Activated T-cell treated with anti-CD3 and anti-CD28 coated beads for 24 hours (primary cell): ENCODE measurements around the gene FBXL17.

Experiments used
- DNase-seq: peaks from one replicate; pipeline ENCODE4 v3.0.0-alpha.2; 2020; ENCODE audit warnings: low read depth

Gene FBXL17

DNA sequence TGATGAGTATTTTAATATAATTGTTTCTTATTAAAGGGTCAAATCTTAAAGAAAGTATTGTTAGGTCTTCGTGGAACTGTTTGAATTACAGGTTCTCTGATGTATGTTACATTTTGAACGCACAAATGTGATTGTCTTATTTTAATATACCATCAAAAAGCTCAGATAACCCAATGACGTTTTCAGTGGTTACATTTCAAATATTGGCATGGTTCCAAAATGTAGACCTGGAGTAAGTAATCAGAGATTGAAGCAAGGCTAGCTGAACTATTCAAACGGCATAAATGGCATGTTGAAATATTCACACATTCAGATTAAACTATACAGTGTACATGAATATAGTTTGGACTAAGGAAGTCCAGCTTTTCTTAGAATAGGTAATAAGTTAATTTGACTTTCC lies 429.4 kb downstream of the FBXL17 start:
- DNase-seq: no peak

DNA sequence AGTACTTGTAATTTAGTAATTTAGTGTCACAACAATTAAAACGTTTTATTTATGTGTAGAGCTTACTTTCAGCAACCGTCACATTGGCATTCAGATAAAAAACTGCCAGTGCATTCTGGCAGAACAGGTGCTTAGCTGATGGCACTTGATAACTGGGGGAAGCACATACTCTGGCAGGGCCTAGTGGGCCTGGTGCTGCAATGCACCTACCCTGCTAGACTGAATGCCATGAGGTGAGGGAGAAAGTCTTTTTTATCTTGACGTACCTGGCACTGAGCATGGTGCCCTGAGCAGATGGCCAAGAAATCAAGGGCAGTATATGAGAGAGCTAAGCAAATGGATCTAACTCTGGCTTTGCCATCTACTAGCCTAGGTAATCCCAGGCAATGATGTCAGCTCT lies 430.6 kb downstream of the FBXL17 start:
- DNase-seq: no peak

DNA sequence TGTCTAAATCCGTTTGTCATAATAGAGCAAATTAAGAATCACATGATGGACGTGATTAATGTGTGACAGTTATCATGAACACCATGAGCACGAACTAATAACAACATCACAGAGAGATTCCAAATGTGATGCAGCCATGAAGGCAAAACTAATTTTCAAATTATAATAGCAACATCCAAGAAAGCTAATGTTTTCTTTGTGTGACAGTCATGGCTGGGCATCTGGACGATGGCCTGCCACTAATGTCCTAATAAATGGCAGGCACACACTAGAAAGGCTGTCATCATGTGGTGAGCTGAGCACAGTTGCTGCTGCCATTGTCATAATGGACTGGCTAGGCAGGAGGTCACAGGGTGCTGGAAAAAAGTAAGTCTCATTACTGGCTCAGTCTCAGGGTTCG lies 431.1 kb downstream of the FBXL17 start:
- DNase-seq: no peak

DNA sequence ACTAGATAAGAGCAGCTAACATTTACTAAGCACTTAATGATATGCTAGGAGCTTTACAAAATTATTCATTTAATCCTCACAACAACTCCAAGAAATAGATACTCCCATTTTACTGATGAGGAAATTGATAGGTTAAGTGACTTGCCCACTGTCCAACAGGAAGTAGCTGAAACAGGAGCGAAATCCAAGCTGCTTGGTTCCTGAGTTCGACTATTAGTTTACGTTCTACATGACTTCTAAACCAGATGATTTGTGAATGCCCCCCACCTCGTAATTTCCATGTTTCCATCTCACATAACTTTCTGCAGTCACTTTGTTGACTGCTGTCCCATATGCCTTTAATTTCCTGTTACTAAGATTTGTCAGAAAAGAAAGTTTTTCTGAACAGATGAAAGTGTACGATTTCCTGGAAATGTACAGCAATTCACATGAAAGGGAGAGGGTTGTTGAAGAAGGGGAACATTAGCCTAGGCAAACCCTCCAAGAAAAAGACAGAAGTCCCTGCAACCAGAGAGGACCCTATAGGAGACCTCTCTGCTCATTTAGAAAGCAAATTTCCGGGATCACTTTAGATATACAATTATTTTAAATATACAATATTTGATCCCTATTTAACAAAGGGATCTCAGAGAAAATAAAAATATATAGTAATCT lies 432.1 kb downstream of the FBXL17 start:
- no peak for DNase-seq

DNA sequence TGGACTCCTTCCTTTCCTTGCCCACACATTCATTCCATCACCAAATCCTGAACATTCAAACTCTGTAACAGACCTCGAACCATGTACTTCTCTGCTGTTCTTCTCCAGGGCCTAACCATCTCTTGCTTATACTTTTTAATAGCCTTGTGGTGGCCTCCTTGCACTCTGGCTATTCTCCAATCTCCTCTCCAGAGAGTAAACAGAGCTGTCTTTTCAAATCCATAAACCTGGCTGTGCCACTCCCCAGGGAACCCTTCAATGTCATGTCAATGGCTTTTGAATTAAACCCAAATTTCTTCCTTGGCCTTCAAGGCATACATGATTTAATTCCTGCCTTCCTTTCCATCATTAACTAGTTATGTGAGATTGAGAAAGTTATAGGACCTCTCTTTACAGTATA lies 433.5 kb downstream of the FBXL17 start:
- no peak for DNase-seq

DNA sequence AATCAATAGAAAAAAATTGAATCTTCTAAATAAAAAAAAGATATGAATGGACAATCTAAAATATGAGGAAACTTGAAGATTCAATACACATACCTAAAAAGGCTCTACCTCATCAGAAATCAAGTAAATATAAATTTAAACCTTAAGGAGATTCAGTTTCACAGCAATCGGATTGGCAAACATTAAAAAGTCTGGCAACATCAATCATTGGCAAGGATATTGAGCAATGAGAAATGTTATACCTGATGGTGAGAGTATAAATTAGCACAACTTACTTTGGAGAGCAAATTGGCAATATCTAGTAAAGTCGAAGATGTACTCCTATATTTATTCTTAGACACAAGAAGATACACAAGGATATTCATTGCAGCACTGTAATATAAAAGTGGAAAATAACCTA lies 436.8 kb downstream of the FBXL17 start:
- no peak for DNase-seq

DNA sequence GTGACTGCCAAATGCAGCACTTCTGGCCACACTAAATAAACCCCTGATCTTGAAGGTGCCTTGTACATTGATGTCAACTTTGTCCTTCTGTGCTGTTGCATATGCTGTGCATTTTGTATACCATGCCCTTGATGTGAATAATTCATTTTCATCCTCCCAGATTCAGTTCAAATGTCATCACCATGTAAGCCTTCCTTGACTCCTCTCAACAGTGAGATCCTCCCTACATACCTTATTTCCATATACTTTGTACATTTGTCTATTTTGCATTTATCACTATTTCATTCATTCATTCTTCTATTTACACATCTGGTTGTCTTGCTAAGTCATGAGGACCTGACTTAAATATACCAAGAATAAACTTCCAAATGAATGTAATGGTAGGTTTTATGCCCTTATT lies 438.0 kb downstream of the FBXL17 start:
- no peak for DNase-seq

DNA sequence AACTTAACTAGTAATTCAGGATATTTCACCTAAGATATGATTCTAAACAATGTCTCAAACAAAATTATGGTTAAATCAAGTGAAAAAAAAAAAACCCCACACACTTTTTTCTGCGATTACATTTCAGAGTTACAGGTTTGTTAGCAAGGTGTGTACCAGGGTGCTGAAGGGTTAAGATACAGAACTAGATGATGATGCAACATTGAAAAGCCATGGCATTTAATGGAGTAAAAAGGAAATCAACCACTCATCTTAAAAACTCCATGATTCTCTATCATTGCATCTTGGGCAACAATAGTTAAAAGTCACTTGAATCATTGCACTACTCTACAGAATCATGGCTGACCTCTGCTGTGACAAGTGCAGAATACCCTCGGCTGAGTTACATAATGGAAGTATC lies 440.9 kb downstream of the FBXL17 start:
- DNase-seq: no peak

DNA sequence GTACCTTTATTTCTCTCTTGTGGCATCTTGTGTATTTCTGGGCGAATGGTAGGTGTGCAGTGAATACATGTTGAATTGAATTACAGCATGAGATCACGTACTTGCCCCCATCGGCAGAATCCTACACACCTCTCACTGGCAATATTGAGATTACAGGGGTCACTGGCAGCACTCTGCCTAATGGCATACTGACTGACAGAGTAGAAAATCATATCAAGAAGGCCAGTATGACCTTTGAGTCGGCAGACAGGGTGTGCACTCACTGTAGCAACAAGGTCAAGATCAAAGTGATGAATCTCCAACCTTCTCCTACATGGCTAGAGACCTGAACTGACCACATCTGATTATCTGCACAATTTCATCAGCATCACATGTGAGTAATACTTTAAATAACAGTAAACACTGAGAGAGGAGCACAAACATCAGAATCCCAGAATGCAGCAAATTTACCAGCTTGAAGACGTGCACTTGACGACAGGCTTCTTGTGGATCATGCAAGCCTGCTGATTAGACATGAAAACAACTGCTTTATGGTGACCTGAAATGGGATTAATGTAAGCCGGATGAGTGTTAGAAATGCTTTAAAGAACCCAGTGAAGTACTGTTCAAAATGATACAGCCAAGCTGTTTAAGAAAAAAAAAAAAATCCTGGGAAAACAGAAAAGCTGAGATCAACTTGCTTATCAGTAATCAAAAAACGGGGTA lies 444.1 kb downstream of the FBXL17 start:
- no peak for DNase-seq

DNA sequence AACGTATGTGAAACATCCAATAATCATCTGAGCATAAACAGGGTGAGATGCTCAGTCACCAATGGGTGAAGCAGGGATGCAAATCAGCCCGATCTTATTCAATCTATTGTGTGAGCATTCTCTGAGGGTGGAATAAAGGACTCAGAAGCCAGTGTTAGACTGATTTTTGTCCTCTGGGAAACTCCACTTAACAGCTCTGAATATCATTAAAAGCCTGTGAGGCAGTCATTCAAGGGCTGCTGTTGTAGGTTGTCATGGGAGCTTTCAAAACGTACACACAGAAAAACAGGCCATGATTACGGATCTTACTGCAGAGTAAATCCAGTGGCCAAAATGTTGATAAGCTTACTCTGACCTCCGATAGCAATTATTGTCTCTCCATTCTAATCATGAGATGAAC lies 444.7 kb downstream of the FBXL17 start:
- DNase-seq: no peak

DNA sequence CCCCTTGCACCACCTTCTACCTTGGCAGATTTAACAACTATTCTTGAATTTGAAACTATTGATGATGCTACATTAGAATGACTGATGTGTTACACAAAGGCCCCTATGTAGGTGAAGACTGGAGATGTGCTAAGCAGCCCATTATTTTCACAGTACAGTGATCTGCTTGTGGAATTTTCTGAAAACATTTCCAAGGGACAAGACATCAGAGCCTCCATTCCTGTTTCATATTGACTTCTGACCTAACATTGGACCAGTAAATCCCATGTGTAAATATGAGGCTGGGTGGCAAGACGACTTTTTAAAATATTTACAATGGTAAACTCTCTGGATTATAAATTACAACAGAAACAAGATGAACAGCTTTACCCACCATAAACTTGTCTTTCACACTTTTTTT lies 445.4 kb downstream of the FBXL17 start:
- no peak for DNase-seq

DNA sequence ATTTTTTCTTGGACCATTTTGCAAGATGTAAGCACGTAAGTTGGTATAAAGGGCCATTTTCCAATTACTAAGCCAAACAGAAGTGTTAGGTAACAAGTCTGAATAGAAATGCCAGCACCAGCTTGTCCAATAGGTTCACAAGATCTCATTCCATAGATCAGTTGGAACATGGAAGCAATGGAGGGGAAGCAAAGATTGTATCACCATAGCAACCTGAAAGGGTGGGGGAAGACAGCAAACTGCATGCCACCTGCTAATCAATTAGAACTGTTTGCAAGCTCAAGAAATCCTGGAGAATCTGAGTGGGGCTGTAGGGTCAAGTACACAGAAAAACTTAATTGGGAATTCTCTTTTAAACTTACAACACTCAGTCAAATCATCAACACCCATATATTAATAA lies 446.3 kb downstream of the FBXL17 start:
- DNase-seq: no peak

DNA sequence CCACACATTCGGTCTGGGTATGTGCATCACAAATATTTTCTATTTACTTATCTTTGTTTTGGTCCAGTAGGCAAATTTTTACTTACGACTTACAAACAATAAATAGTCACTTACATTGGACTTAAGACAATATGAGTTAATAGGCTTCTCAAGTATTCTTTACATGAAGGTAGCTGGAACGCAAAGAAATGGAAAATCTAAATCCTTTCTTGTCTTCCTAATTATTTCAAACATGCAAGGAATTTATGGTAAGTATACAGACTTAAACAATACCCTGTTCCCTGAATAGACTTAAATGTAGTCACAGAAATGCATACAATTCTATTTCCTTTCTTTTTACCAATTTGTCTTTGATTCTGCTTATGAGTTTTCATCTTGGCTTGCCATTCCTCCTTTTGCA lies 448.6 kb downstream of the FBXL17 start:
- DNase-seq: no peak

DNA sequence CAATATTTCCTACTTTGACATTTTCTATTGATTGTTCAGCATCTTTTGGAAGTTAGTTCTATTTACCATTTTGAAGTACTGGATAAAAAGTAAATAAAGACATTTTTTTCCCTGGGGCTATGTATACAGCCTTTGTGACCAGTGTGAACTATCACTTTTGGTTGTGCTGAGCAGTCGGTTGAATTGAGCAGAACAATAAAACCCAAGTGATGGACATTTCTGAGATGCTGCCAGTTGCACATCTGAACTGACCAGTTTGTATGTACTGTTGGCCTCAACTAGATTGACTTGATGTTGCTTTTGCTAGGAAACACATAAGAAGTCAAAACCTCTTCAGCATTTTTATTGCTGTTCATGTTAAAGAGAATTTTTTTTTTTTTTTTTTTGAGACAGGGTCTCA lies 451.0 kb downstream of the FBXL17 start:
- no peak for DNase-seq

DNA sequence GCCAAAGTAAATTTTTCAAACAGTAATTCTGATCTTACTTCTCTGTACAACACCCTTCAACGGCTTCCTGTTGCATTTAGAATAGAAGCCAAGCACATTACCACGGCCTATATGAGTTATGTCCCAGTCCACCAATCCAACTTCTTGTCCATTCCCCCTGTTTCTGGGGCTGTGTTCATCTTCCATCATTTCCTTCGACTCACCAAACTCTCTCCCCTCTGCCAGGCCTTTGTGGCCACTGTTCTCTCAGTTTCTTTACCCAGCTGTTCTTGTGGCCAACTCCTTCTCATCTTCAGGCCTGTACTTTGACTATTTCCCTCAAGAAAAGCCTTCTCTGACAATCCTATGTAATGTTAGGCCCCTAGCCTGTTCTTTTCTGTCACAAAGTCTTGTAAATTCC lies 451.8 kb downstream of the FBXL17 start:
- DNase-seq: no peak

DNA sequence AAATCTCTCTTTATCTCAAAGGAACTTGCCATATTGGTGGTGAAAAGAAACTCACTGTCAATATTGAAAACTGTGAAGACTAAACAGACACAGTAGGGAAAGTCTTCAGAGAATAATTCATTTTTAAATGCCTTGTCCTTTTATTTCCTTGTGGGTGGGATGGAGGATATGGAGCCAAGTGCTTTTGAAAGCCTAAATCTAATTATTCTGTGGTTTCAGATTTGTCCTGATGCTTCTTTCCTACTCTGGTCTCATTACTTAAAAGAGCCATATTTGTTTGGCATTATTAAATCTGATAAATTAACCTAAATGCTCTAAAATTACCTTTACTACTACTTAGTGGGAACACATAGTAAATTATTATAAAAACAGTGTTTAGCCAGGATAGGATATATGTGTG lies 452.8 kb downstream of the FBXL17 start:
- DNase-seq: no peak

DNA sequence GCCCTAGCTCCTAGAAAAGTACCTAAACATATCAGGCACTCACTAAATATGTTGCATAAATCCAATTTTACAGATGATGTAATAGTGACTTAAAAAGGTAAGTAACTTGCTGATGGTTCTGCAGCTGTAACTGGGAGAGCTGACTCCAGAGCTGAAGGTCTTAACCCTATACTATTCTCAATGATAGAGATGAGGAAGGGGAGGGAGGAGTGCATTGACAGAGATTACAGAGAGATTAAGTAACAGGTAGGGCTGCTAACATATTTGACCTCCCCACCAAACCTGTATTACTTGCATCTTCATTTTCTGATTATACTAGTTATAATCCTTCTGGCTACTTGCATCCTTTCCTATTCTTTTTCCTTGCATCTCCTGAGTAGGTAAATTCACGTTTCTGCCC lies 455.8 kb downstream of the FBXL17 start:
- no peak for DNase-seq

DNA sequence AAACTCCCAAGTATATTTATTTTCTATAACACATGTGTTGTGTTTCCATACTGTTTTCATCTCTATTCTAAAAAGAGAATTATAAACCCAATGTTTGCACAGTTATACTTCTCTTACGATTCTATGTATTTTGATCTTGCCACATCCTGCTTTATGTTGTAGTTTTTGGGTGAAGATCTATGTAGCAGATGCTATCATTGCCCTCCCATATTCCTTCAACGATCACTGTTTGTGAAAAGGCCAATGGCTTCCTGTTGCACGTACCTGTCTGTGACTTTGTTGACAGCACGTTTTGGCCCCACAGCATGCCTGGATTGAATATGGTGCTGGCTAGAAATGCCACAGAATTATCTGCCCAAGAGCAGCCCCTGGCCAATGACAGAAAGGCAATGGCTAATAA lies 456.7 kb downstream of the FBXL17 start:
- no peak for DNase-seq

DNA sequence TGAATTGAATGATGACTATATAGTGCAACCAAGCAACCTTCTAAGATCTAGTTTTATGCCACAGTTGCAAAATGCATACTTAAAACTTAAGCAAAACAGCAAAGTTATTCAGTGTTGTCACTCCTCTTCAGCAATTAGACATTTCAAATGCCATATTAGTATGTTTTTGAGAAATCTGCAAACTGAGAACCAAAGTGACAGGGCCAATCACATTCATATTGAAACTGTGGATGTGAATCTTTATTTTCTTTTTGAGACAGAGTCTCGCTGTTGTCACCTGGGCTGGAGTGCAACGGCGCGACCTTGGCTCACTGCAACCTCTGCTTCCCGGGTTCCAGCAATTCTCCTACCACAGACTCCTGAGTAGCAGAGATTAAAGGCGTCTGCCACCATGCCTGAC lies 461.9 kb downstream of the FBXL17 start:
- DNase-seq: no peak

DNA sequence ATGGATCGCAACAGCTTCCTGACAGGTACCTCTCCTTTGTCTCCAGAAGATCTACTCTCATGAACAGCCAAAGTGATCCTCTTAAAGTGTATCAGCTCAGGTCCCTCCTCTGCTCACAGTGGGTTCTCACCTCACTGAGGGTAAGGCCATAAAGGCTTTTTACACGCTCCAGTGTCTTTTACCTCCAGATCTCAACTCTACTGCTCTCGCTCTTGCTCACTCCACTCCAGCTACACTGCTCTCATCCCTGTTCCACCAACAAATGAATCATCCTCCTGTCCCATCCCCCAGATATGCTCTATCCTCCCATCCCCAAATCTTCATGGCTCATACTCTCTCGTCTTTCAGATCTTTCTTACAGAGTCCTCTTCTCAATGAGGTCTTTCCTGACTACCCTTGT lies 462.5 kb downstream of the FBXL17 start:
- DNase-seq: no peak

DNA sequence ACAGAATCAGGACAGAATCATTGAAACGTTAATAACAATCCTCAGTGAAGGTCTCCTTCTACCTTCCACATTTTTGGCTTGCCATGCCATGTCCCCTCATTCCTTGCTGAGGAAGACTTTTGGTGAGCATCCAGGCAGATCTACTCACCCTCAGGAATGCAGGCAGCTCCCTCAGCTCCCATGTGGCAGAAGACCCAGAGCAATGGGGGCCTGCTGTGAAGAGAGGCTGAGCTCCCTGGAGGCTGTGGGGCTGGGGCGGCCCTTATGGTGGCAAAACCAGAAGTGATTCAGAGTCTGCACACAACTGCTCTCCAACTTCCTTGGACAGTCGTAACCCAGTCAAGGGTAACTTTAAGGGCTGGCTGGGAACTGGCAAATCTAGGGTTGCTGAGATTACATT lies 463.9 kb downstream of the FBXL17 start:
- DNase-seq: no peak

DNA sequence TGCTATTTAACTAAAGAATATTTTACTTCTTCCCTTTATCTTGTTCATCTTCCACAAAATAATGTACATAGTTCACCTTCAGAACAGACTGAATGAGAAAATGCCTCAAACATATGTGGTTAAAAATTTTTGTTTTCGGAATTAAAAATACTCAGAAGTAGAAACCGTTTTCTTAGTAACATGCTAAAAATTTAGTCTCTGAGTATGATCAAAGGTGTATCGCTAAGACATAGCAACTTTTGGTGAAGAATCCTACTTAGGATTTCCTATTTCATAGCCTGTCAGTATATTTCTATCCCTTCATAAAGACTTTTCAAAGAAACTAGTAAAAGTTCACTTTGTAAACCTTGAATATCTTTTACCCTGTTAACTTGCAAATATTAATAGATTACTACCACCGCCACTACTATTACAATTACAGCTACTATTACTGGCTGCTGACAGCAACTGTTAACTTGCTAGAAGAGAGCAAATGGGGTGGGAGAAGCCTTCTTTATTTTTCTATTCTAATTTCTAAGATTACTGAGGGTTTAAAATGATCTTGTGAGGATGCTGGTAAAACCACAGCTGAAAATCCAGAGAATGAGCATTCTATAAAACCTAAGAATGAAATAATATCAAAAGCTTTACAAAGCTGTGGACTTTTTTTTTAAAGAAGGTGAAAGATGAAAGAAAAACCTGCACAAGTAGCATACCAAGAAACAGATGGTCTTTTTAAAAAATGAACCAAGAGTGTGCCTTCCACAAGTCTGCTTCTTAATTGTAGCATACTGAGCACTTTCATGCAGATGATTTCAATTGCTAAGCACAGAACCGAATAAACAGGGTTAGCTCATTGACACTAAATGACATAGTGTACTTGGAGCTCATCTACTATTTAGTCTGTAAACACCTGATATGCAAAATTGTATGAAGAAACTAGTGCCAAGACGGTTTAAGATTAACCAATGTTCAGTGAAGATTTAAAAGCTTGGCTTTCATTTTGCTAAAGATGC lies 464.9 kb downstream of the FBXL17 start:
- no peak for DNase-seq
